G401.6 (cell line): ENCODE measurements around the gene TMA7.
"Not testable (repeated sequence)": the region's sequence is repeated elsewhere in the genome, so short reads cannot be mapped to it uniquely, and the experiment has no call there.

Experiments
- FAIRE-seq: peaks from 2 replicates; lab custom pipeline; 2012; peaks lifted over from hg19 to GRCh38; lab: Jason Lieb, UNC

The TMA7 gene

DNA sequence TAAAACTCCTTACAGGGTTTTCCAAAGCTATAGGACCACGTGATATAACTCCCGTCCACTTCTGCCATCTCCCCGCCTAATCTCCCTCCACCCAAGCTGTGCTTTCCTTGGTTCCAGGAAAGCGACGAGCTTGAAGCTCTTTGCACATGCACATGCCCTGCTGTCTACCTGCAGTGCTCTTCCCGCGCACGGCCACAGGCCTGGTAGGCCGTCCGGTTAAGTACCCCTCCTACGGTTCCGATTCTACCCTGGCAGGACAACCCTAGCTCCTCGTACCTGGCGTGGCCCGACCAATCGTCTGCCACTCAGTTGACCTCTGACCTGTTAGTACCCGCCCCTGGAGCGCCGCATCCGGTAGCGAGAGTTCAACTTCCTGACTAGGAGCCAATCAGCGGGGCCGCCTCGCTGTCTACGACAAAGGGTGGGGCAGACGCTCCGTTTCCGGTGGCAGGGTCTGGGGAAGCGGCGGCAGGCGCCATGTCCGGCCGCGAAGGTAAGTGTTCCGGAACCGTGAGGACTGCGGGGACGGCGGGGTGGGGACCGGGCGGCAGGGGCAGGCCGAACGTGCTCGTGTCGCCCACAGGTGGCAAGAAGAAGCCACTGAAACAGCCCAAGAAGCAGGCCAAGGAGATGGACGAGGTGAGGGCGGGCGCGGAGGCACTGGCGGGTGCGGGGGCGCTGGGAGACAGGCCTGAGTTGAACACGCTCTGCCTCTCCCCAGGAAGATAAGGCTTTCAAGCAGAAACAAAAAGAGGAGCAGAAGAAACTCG is at the start of gene TMA7, which contains the start of gene CCDC51:
Gene TMA7 (plus strand): TSS at position 438 of the 770 bp plus-strand sequence. CDS start 40 bp downstream, at position 478.
Gene CCDC51 (minus strand): TSS at position 300 of the 770 bp plus-strand sequence. CDS start 4,991 bp downstream, outside the sequence.
- peak; percentile 98 for FAIRE-seq

DNA sequence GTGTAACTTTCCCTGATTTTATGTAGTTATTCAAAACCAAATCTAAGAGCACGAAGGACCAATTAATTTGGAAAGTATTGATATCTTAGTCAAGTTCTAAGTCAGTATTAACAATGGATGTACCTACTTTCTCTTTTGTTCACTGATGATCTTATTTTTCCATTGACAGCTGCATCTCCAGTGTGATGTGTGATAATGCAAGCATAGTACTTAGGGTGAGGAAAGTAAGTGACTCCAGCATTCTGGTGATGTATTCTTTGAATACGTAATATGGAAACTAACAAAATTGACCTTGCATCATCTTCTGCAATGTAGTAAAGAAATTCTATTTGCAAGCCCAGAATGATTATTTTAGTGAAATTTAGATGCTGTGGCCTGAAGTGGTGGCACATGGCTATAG is 45.7 kb upstream of the TMA7 start:
- no peak for FAIRE-seq

DNA sequence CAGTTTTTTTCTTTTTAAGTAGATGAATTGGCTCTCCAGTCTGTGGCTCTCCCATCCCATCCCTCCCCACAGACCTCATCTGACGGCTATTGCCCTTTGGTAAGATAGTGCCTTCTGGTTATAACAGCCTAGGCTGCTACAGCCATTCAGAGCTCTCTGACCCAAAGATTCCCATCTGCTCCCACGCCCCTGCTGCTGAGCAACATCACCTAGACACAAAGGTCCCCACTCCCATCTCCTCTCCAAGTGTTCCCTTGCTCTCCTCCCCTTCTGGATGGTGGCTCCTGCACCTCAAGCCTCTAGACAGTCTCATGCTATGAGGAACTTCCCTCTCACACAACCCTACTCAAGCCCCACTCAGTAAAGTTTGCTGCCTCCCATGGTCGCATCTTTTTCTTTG is 44.3 kb upstream of the TMA7 start:
- no peak for FAIRE-seq

DNA sequence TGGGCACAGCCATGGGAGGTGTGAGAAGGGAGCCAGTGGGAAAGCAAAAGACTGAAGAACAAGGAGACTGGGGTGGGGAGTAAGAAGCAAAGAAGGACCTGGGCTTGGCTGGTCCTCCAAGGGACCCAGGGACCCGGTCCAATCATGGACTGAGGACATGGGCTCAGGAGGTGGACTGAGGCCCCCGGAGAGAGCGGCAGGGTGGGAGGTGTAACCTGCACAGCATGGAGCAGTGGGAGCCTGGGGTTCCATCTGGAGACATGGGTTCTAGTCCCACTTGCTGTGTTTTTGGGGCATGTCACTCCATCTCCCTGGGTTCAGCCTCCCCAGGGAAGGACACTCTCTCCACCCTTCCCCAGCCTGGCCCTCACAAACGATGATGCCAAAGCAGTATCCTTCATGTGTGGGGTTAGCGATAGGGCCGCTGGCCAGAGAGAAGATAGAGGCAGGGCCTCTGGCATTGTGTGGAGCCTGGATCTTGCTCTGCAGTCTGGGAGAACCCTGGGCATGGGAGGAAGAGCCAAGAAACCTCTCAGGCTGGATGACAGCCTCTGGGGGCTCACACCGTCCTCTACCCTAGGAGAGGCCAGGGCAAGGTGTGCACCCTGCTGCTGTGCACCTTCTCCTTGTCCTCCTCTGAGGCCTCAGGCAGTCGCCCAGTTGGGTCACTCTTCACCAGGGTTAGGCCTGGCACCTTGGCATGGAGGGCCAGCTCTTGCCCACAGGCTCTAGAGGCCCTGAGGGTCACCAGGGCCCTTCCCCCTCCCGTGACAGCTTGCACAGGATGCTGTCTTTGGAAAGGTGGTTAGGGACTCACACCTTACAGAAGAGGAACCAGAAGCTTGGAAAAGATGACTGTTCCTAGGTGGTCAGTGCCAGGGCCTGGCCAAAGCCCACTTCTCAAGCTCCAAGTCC is 42.0 kb upstream of the TMA7 start:
- no peak for FAIRE-seq

DNA sequence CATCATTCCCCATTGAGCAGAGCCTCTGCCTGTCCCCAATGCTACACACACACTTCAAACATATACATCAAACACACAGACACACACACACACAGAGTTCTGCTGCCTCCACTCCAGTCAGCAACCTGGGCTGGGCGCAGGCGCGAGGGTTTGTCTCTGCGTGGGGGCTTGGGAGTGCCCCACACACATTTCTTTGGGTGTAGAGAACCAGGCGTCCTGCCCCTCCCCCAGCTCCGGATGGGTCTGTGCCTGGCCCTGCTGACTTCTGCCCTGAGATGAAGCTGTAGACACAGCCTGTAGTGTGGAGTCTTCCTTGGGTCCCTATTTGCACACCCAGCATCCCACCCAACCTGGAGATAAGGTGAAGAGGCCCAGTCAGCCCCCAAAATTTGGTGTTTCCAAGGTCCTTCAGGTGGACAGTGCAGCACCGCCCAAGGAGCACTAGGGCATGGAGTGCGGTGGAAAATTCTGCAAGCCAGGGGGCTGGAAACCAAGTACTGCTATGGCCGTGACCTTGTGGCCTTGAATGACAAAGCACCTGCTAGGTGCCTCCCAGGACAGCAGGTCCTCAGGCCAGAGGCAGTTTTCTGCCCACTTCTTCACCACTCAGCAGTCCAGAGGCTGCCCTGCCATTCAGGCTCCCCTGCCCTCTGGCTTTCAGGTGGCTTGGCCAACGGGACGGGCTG is 41.2 kb upstream of the TMA7 start:
- FAIRE-seq = no peak

DNA sequence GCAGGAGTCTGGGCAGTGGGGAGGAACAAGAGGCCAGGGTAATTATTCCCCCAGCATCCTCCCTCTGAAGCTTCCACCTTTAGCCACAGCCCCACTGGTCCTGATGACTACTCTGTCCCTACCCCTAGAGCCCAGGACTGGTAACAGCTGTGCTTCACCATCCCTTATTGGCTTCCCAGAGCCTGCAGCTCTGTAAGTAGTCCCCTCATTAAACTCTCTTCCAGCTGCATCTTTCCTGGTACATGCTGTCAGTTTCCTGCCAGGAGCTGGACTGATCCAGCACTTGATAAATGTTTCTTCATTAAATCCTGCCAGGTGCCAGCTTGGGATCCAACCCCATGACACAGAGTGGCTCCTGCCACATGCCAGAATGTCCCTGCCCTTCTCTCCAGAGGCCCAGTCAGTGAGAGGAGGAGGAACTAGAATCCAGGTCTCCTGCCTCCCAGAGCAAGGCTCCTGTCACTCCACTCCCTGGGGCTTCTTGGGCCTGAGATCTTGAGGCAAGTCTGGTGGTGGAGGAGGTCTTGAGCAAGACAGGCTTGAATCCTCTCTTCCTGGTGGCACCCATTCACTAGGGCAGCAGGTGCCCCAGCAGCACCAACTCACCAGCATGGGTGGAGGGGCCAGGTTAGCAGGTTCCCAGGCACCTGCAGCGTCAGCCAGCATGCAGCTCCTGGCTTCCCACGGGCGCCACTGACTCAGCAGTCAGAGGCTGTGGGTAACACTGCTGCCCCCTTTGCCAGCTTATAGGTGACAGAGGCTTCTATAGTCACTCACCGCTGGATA is 40.5 kb upstream of the TMA7 start:
- no peak for FAIRE-seq

DNA sequence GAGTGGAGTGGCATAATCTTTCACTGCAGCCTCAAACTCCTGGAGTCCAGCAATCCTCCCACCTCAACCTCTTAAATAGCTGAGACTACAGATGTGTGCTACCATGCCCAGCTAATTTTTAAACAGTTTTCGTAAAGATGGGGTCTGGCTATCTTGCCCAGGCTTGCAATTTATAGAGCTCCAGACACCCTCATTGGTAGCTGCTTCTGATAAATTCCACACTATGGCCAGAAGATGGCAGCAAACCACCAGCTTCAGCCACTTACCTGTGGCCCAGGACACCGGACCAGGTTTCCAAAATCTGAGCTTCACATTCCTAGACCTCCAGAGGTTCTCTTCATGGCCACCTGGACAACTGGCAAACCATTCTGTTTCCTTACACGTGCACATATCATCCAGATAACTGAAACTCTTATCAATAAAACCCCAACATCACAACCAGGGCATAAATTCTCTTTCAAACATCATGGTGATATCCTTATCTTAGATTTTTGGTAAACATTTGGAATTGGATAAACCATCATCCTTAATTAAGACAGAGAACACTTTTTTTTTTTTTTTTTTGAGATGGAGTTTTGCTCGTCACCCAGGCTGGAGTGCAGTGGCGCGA is 39.1 kb upstream of the TMA7 start:
- peak; percentile 76 for FAIRE-seq

DNA sequence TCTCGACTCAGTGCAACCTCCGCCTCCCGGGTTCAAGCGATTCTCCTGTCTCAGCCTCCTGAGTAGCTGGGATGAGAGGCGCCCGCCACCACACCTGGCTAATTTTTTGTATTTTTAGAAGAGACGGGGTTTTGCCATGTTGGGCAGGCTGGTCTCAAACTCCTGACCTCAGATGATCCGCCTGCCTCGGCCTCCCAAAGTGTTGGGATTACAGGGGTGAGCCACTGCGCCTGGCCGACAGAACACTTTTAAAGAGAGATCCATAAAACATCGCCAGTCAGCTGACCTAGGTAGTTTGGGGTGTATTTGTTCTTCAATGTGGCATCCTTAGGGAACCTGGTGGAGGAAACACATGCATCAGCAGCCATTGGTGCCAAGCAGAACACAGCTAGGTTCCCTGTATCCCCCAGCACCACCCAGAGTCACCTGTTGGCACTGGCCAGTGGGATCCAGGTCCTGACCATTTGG is 38.6 kb upstream of the TMA7 start:
- not testable (repeated sequence) for FAIRE-seq

DNA sequence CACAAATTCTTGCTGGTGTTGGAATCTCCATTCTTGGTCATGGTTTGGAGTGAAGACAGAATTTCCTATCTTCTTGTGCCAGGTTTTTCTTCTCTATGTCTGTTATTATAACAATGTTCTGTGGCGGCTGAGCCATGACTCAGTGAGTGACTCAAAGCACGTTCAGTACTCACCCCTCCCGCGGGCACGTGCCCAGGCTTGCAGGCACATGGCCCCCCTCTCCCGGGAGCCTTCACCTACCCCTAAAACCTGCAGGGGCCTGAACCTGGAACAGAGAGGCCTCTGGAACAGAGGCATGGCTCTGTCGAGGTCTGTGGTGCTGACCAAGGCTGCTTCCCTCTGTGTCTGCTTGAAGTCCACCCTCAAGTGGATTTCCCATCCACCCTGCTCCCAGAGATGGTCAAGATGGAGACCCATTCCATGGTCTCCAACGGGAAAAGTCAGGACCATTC is 37.8 kb upstream of the TMA7 start:
- no peak for FAIRE-seq

DNA sequence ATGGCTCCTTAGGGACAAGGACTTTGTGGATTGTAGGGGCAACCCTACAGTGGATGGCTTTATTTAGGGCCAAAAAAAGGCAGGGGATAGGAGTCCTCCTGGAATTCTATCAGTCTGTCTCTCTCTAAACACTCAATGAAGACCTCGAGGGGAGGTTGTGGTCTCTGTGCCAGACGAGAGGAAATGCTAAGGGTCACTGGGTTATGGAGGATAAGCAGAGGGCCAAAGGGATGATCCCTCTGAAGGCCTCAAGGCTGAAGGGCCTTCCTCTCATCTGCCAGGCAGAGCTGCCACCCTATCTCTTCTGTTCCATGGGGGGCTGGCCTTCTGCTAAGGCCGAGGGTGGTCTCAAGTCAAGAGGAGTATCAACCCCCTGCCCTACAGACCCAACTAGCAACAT is 37.1 kb upstream of the TMA7 start:
- no peak for FAIRE-seq

DNA sequence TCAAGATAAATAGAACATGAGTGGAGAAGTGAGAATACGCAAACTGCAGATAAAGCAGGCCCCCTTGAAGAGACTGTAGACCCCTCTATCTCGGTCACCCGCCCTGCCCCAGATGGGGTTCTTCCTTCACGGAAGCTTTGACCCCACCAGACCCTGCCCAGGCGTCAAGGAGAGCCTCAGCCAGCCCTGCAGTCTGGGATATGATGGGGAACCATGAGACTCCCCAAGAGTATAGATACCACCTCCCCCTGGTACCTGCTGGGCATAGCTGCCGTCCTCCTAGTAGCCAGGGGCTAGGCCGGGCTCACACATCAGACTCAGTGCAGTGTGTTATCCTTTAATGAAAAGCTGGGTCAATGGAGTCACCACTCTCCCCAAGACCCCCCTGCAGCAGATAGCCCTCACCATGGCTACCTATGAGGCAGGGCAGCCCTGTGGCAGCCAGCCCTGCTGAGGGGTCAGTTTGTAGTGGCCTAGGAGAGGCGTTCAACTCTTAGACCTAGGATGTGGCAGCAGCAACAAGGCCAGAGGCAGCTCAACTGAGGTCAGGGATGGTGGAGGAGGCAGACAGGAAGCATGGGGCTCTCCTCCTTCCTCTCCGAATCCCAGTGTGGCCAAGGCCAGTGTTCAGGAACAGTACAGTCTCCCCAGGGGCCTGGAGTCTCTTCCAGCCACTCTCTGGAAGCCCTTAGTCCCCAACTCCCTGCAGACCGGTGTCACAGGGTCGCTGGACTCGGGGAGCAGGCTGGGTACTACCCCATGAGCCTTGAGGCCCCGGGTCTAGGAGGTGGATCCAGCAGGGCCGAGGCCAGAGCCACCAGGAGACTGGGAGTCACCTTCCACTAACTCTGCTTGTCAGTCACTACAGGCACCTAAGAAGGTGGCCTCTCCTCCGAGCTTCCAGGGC is 36.3 kb upstream of the TMA7 start:
- FAIRE-seq = no peak

DNA sequence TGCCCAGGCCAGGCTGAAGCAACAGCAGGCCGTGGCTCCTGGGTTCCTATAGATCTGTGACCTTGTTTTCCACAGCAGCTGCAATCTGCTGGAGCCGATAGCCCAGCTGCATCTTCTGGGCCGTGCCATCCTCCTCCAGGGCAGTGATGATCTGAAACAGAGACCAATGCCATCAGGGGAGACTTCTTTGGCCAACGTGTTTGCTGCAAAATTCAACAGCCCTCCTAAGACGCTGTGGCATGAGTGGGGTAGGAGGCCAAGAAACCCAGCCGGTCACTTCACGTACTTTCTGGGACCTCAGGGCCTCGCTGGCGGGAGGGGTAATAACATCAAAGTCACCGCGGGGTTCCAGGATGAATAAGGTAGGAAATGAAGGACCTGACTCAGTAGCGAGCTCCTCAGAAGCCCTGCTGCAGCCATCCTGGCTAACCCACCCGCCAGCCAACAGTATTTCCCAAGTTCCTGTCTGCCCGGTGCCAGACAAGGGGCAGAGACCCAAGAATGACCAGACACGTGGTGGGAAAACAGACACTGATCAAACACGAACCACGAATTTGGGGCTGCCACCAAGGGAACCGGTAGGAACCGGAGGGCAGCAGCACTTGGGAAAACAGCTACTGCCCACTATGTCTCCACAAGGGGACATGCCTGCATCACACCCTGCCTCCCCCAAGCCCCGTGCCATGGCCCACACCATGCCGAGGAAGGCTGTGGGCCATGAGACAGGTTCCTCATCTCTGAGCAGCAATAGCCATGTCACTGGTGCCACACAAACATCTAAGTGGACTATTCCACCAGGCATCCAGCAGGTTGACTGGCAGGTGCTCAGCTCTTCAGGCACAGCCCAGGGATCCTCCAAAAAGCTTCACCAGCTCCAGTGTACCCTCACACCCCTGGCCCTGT is 35.4 kb upstream of the TMA7 start:
- no peak for FAIRE-seq

DNA sequence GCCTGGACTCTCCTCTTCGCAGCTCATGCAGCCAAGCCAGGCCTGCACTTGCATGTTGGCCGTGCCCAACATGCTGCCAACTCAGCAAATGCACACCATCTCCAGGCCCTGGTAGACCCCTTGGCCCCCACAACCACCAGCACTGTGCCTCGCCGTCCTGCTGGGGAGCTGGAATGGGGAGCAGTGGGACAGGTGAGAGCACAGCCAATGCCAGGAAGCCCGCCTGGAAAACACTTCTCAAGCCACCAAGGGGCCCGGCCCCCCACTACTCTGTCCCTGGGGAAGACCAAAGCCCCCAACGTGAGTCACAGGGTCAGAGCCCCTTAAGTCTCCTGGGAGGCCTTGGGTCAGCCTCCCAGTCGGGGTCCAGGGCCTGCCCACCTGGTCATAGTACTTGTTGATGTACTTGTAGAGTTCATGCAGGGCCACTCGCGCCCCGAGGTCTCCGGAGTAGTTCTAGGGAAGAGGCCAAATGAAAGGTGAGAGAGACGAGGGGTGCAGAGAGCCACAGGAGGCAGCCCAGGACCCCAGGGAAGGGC is 34.6 kb upstream of the TMA7 start:
- FAIRE-seq = no peak

DNA sequence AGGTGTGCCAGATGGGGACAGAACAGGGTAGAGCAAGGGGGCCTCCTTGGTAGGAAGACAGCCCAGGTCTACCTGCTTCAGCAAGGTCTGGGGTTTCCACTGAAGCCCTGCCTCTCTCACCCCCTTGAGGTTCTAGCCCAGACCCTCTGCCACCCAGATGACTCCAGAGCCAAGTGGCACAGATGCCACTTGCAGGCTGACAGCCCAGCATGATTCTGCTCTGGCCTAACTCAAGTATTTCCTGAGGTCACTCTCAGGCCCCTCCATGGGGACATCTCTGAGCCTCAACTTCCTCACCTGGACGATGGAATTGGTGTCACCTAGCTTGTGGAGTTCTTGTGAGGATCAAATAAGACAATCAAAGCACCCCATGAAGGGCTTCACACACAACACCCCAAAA is 34.1 kb upstream of the TMA7 start:
- no peak for FAIRE-seq

DNA sequence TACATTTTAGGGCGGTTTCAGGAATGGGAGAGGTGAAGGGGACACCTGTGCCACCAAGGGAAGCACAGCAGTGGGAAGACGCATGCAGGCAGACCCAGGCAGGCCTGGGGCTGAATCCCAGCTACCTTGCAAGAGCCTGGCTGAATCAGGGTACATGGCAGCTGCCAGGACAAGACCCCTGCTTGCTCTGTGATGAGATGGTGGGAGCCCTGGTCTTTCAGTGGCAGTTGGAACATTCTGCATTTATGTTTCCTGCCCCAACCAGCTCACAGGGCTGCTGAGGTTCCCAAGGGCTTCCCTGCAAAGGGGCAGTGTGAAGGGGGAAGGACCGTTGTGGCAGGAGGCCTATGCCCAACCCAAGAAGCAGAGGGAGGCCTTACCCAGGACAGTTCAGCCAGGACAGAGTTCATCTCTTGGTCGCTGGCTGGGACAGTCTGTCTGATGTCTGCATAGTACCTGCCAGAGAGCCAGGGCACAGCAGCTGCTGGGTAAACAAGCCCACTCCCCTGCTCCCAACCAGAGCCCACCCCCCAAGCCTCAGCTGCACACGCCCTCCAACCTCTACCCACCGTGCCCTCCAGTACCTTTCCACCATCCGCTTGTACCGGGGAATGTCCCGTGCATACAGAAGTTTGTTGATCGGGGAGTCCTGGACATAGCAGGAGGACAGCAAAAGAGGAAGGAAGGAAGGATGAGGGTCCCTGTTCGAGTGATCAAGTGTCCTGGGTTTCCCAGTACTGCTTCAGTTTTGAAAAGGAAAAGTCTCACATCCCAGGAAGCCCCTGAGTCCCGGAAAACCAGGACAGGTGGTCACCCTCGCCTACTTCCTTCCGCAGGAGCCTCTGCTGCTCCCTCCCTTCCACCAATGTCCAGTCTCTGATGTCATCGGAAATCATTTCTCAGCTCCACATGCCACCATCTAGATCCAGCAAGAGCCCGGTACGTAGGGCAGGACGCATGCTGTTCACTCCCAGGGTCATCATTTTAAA is 33.3 kb upstream of the TMA7 start:
- FAIRE-seq = no peak

DNA sequence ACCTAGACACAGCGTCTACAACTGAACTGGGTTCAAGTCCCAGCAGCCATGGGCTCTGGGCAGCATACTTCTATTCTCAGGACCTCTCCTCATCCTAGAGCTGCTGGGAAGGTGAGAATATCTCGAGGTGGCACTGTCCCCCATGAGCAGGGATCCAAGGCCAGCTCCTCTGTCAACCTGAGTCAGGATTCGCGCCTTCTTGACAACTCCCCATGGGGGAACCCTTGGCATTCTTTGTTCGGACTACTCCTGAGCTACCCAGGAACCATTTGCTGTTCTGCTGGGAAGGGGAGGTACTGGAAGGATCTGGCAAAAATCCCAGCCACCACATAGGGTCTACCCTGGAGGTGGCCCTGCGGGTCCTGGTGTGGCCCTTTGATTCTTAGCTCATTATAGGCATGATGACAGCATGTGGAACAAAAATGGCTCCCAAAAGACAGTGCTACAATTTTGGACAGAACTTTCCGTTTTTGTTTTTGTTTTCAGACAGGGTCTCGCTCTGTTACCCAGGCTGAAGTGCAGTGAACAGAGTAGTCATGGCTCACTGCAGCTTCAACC is 32.4 kb upstream of the TMA7 start:
- no peak for FAIRE-seq

DNA sequence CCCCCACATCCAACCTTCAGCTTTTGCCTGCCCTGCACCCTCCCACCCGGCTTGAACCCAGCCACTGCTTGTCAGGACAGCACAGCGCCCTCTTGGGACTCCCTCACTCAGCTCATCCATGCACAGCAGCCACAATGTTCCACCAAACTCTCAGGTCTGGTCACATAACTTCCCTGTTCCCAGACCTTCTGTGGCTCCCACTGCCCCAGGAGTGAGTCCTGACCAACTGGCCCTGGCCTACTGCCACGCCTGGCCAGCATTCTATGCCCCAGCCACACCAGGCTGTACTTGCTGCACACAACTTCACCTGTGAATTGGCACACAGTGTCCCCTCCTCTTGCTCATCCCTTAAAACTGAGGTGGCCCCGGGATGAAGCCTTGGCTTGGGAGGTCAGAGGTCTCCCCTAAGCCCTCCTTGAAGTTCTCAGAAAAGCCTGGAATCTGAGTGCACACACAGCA is 31.2 kb upstream of the TMA7 start:
- no peak for FAIRE-seq
